SK-N-MC (cell line): ENCODE results near the gene YBX2.
"Not testable (repeated sequence)": the region's sequence is repeated elsewhere in the genome, so short reads cannot be mapped to it uniquely, and the experiment has no call there.

ENCODE experiments used
- EZH2 ChIP-seq: fragments of 200-600 bp; sonication (generic); IDR thresholded peaks from one replicate; pipeline ENCODE4 v1.6.1; 2017; ENCODE audit warnings: antibody characterized with exemption
- POLR2AphosphoS5 ChIP-seq: IDR thresholded peaks from 2 replicates; pipeline ENCODE4 v1.6.1; 2012; ENCODE audit warnings: mild to moderate bottlenecking, low read depth, low read length, borderline replicate concordance

DNA sequence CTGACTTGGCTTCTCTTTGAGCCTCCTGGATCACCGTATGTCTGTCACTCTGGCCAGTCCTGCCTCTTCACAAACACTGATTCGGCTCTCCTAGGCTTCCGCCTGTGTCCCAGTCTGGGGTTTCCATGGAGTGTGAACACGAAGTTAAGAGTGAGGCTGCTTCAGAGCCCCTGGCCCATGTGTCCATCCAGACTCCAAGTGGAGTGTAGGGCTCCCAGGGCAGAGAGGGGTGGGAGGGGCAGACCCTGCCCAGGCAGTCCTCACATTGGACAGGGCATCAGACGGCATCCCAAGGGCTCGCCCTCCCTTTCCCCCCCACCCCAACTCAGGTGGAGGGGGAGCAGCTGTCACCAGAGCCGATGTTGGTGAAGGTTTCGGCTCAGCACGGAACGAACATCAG, 50.6 kb downstream of the YBX2 start:
- not testable (repeated sequence) for TF ChIP-seq POLR2AphosphoS5, EZH2
